Kasumi-1 (cell line): ENCODE measurements around the gene CRK.
A peak's percentile ranks its signal among the peaks of the same experiment; 100 is the strongest.

Source experiments
- DNase-seq, 2 experiments: peaks; one replicate each; lab custom pipeline; 2025; lab: John Stamatoyannopoulos, UW

Gene CRK

GRCh38 chr17:1455797-1456599 lies at the start of gene CRK:
CRK (minus strand) TSS chr17:1456232; CDS start chr17:1456117, 115 bp downstream.
- peak; percentile 56 to 58 for DNase-seq

DNA sequence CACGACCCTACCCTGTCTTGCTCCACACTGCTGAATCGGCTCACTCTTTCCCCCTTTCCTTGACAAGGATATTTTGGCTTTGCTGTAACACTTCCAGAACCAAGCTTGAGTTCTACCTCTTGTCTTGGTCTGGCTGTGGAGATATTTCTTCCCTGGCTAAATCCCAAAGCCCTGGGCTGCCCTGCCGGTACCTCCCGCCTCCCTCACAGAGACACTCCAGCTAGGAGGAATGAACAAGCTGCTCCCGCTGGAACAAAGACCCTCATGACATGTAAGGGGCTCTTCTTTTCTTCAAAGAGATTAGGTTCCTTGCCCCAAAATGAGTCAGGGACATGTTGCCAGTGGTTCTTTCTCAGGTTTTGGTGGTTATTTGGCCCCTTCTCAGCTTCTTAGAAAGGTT lies 49.6 kb upstream of the CRK start:
- DNase-seq = no peak

GRCh38 chr17:1504866-1505265 lies 48.8 kb upstream of the CRK start:
- no peak for DNase-seq

DNA sequence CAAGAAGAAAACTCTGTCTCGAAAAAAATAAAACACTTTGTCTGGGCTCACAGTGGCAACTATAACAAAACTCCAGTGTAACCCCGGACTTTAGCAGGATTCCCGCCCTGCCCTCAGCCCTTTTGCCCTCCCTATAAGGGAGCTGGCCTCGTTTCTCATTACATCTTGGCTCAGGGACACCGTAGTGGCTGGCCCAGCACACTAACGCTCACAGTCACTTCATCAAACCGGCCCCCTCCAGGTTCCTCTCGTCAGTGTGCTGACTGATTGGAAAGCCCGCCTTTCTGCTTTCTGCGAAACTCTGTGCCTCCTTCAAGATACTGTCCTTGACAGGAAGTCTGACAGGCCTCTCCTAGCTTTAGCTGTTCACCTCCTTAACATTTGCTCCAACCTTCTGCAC lies 47.7 kb upstream of the CRK start:
- DNase-seq = no peak

GRCh38 chr17:1498869-1499268 lies 42.8 kb upstream of the CRK start:
- DNase-seq = no peak

GRCh38 chr17:1498233-1498632 lies 42.2 kb upstream of the CRK start:
- DNase-seq = no peak

GRCh38 chr17:1497831-1498230 lies 41.8 kb upstream of the CRK start:
- DNase-seq = no peak

- DNase-seq = no peak
Measured at GRCh38 chr17:1496869-1497268, 40.8 kb upstream of the CRK start.

DNA sequence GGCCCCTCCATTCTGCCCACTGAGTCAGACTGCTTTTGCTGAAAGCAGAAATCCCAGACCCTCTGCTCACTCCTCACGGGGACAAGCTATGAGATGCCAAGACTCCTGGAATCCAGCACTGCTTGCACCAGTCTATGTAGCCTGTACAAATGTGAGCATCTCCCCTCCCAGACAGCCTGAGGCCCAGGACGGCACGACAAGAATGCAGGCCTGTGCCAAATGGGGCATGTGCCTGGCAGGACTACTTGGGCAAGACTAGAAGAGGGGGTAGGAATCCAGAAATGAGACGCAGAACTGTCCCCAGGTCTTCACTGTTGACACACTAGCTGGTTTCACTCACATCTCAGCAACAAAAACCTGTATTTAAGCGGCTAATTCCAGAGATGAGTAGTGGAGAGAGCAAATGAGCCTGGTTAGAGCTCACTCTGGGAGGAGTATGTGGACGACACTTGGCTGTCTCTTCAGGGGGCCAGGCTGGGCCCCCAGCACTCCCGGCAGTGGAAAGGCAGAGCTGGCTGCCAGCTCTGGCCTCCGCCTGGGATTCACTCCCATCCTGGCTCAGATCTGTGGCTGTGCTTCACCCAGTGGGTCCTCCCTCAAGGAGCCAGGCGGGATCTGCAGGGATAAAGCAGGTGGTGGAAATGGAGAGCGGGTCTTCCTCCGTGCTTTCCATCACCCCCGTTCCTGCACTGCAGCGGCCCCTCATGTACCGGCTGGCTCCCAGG lies 39.4 kb upstream of the CRK start:
- no peak for DNase-seq

DNA sequence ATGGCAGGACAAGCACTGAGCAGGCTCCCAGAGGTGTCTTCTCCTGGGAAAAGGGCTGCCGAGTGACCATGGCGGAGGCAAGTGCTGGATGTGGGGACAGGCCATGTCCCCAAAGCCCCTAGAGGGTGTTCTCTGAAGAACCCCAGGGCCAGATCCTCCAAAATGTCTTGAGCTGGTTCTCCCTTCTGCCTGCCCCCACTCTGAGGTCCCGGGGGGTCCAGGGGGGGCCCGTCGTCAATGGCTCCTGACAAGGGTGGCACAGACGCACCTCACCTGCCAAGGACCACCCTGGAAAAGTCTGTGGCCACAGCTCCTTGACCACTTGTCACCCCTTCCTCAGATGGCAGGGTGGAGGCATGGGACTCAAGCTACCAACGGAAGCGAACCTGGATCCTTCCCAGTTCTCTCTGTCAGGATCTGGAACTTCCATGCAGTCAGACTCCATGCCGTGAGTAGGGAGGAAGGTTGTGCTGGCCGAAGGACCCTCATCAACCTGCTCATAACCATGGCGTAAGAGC lies 38.8 kb upstream of the CRK start:
- no peak for DNase-seq

GRCh38 chr17:1494203-1494602 lies 38.2 kb upstream of the CRK start:
- DNase-seq = no peak

DNA sequence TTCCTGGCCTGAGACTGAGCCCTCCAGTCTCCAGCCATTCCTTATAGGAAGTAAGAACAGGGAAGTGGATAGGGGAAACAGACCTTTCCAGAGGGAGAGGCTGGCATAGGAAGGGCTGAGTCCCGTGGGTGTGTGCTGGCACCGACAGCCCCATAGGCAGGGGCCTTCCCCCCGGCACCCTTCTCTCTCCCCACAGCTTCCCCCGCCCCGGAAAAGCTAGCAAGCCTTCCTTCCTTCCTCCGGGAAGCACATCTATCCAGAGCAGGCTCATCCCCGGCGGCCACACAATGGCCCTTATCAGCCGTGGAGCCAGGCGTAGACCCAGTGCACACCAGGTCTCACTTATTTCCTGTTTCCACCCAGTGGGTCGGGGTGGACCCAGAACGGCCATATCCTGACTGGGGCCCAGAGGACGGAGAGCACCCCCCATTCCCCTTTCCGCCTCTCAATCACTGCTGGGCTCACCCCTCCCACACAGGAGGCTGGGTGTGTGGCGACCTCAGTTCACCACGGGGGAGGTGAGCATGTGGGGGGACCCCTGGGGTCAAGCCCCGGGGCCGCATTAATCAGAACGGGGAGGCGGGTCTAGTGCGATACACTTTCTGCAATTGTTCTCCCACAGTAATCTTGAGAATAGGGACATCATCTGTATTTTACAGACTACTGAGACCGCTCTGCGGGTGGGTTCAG lies 37.4 kb upstream of the CRK start:
- no peak for DNase-seq

- no peak for DNase-seq
Measured at GRCh38 chr17:1492249-1493206, 36.5 kb upstream of the CRK start, which contains the start of gene MYO1C. MYO1C (minus strand) TSS chr17:1492686; CDS start chr17:1492487, 199 bp downstream.

DNA sequence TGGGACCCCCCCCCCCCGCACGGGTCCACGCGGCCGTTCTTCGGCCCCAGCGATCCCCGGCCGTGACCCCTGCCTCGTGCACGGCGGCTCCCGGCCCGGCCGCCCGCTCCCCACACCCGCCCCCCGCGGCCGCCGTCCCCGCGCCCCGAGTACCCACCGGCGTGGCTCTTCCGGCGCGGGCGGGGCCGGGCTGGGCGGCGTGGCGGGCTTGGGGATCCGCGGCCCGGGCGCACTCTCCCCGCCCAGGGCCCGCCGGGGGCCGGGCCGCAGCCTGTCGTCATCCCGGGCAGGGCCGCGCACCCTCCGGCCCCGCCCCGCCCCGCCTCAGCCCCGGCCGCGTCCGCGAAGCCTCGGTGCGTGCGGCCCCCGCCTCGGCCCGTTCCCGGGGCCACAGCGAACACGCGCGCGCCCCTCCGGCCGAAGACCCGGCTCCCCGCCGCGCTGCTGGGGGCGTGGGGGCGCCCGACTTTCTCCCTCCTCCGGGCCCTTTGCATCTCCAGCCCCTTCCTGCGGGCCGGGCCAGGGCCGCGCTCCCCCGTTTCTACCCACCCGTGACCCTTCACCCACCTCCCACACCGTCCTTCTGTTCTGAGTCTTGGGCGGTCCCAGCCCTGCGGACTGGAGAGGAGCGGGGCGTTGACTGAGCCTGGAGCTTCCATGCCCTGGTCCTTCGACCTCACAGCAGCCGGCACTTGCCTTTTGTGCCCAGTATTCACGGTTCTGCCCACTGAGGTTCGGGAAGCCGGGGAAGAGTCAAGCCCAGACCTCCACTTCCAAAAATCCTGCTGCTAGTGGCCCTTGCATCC lies 35.6 kb upstream of the CRK start:
- DNase-seq = no peak

- DNase-seq = peak in 1 of 2 experiments; percentile 15
Measured at GRCh38 chr17:1490643-1491442, 34.8 kb upstream of the CRK start.

DNA sequence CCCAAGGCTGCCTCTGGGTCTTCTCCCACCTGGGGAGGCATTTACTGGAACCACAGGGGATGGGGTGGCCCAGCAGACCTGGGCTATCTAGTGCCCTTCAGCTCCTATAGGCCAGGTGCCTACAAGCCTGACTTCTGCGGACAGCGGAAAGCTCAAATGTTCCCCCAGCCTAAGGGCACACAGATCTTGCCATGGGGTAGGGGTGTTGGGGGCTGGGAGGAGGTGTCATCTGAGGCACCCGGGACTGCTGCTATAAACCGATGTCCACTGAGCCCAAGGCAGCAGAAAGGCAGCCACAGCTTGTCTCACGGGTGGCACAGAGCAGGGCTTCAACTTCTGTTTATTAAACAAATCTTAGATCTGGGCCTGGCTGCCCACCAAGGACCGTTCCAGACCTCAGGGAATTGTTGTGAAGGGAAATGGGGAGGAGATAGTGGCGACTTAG lies 32.8 kb upstream of the CRK start:
- DNase-seq = no peak

- DNase-seq = no peak
Measured at GRCh38 chr17:1487939-1488825, 32.1 kb upstream of the CRK start.
